WTC11 (cell line): ENCODE data around the gene SPOP. TPM values are rescaled to one million over a fixed set of nuclear protein-coding genes. Genes with fewer than 3 reads are reported as not detected.

Experiments used
- ATAC-seq: fragments of 200-7000 bp; cut with Tn5 transposase; 2 replicates; pipeline ENCODE4 v1.10.0; 2021; ENCODE audit warnings: mild to moderate bottlenecking, moderate library complexity
- CTCF ChIA-PET: fragments of 300-600 bp; sonication (Branson Sonifier 250); formaldehyde crosslinking; loops from one replicate; lab custom pipeline; 2021; ENCODE audit warnings: antibody characterized with exemption; lab: Charles Lee
- POLR2A ChIA-PET: fragments of 350-600 bp; sonication (Branson Sonifier 250); formaldehyde crosslinking; loops from one replicate; lab custom pipeline; 2021; ENCODE audit warnings: antibody characterized with exemption; lab: Charles Lee
- DNase-seq: peaks from one replicate; pipeline ENCODE4 v3.0.0; 2021; ENCODE audit warnings: low spot score
- H3K27ac Mint-ChIP-seq: 2 replicates; pipeline ENCODE4 v1.8.0; 2021; ENCODE audit warnings: mixed read lengths
- H3K27me3 Mint-ChIP-seq: 2 replicates; pipeline ENCODE4 v1.8.0; 2021; ENCODE audit warnings: low read depth, mild to moderate bottlenecking, moderate library complexity, mixed read lengths
- H3K36me3 Mint-ChIP-seq: 2 replicates; pipeline ENCODE4 v1.8.0; 2021; ENCODE audit warnings: mixed read lengths
- H3K4me1 Mint-ChIP-seq: 2 replicates; pipeline ENCODE4 v1.8.0; 2022; ENCODE audit warnings: mixed read lengths
- H3K4me3 Mint-ChIP-seq: 2 replicates; pipeline ENCODE4 v1.8.0; 2021; ENCODE audit warnings: mild to moderate bottlenecking, moderate library complexity, mixed read lengths
- H3K9me3 Mint-ChIP-seq: 2 replicates; pipeline ENCODE4 v1.8.0; 2021; ENCODE audit warnings: mixed read lengths
- ATF1 ChIP-seq: sonication (generic); formaldehyde crosslinking; IDR thresholded peaks from 2 replicates; pipeline ENCODE4 v1.8.1; 2023; ENCODE audit warnings: mild to moderate bottlenecking, moderate library complexity, missing genetic modification reagents
- ATF2 ChIP-seq: sonication (generic); formaldehyde crosslinking; IDR thresholded peaks from 2 replicates; pipeline ENCODE4 v1.8.1; 2022; ENCODE audit warnings: low read depth, missing genetic modification reagents, borderline replicate concordance
- ATF6 ChIP-seq: sonication (generic); formaldehyde crosslinking; IDR thresholded peaks from 2 replicates; pipeline ENCODE4 v1.8.1; 2023; ENCODE audit warnings: mild to moderate bottlenecking, missing genetic modification reagents
- CDX4 ChIP-seq: fragments of 250-450 bp; sonication (Bioruptor Pico); IDR thresholded peaks from 2 replicates; pipeline ENCODE4 v1.9.0; 2021; ENCODE audit warnings: moderate library complexity, mild to moderate bottlenecking, inconsistent platforms, borderline replicate concordance
- CTCF ChIP-seq: fragments of 200-600 bp; IDR thresholded peaks from 2 replicates; pipeline ENCODE4 v1.8.0; 2022; ENCODE audit warnings: antibody characterized with exemption
- ESRRA ChIP-seq: sonication (generic); formaldehyde crosslinking; IDR thresholded peaks from 2 replicates; pipeline ENCODE4 v1.8.1; 2022; ENCODE audit warnings: mild to moderate bottlenecking, missing genetic modification reagents, borderline replicate concordance
- FOXJ3 ChIP-seq: sonication (generic); formaldehyde crosslinking; IDR thresholded peaks from 2 replicates; pipeline ENCODE4 v1.9.0; 2021; ENCODE audit warnings: missing genetic modification reagents, mild to moderate bottlenecking, borderline replicate concordance
- FOXP4 ChIP-seq: sonication (generic); formaldehyde crosslinking; IDR thresholded peaks from 2 replicates; pipeline ENCODE4 v1.8.0; 2022; ENCODE audit warnings: mild to moderate bottlenecking, missing genetic modification reagents
- HMGXB4 ChIP-seq: sonication (generic); formaldehyde crosslinking; IDR thresholded peaks from 2 replicates; pipeline ENCODE4 v1.8.1; 2023; ENCODE audit warnings: mild to moderate bottlenecking, moderate library complexity, missing genetic modification reagents
- IRF1 ChIP-seq: sonication (generic); formaldehyde crosslinking; IDR thresholded peaks from 2 replicates; pipeline ENCODE4 v1.8.0; 2023; ENCODE audit warnings: missing genetic modification reagents
- MAX ChIP-seq: sonication (generic); formaldehyde crosslinking; IDR thresholded peaks from 2 replicates; pipeline ENCODE4 v1.8.0; 2022; ENCODE audit warnings: mild to moderate bottlenecking, missing genetic modification reagents
- NFE2L1 ChIP-seq: sonication (generic); formaldehyde crosslinking; IDR thresholded peaks from 2 replicates; pipeline ENCODE4 v1.8.1; 2023; ENCODE audit warnings: missing genetic modification reagents
- NFYB ChIP-seq: sonication (generic); formaldehyde crosslinking; conservative IDR thresholded peaks from 2 replicates; pipeline ENCODE4 v1.8.0; 2022; ENCODE audit warnings: low read depth, missing genetic modification reagents
- NR1H2 ChIP-seq: sonication (generic); formaldehyde crosslinking; IDR thresholded peaks from 2 replicates; pipeline ENCODE4 v1.9.0; 2021; ENCODE audit warnings: mild to moderate bottlenecking, moderate library complexity, missing genetic modification reagents
- PRRX2 ChIP-seq: fragments of 250-450 bp; sonication (Bioruptor Pico); IDR thresholded peaks from 2 replicates; pipeline ENCODE4 v1.8.0; 2021; ENCODE audit warnings: mild to moderate bottlenecking
- TEAD1 ChIP-seq: sonication (generic); formaldehyde crosslinking; IDR thresholded peaks from 2 replicates; pipeline ENCODE4 v1.8.0; 2022; ENCODE audit warnings: mild to moderate bottlenecking, missing genetic modification reagents
- TP53 ChIP-seq: sonication (generic); formaldehyde crosslinking; IDR thresholded peaks from 2 replicates; pipeline ENCODE4 v1.8.1; 2023; ENCODE audit warnings: mild to moderate bottlenecking, missing genetic modification reagents
- ZBTB43 ChIP-seq: sonication (generic); formaldehyde crosslinking; IDR thresholded peaks from 2 replicates; pipeline ENCODE4 v1.8.1; 2023; ENCODE audit warnings: mild to moderate bottlenecking, missing genetic modification reagents
- ZNF317 ChIP-seq: sonication (generic); formaldehyde crosslinking; IDR thresholded peaks from 2 replicates; pipeline ENCODE4 v1.8.1; 2023; ENCODE audit warnings: low read depth, mild to moderate bottlenecking, moderate library complexity, missing genetic modification reagents, borderline replicate concordance
- total RNA-seq: library from RNA; stranded (reverse); gene quantifications from 3 replicates; pipeline ENCODE4 v1.2.3, GENCODE V29; 2021

SPOP gene
- total RNA-seq, 1 experiment from 2014 or later: 19.2 TPM

GRCh38 chr17:49567871-49568694 is 109.8 kb downstream of the SPOP start (continued):
- no peak for TF ChIP-seq CDX4 (CRISPR knock-in tag)
- no peak for TF ChIP-seq IRF1
- peak; percentile 97 for TF ChIP-seq CTCF
- TF ChIP-seq HMGXB4 (CRISPR knock-in tag): peak; percentile 82

- no peaks in the 10 kb centered on the region for H3K9me3 Mint-ChIP-seq
- TF ChIP-seq ATF2 (CRISPR knock-in tag) (no peak), NFE2L1 (CRISPR knock-in tag) (no peak), ATF6 (CRISPR knock-in tag) (no peak), CTCF (no peak), TEAD1 (CRISPR knock-in tag) (no peak), ATF1 (no peak), ESRRA (no peak), ZBTB43 (CRISPR knock-in tag) (no peak), ZNF317 (CRISPR knock-in tag) (no peak), MAX (no peak), FOXJ3 (CRISPR knock-in tag) (no peak), TP53 (no peak), NFYB (CRISPR knock-in tag) (no peak), FOXP4 (CRISPR knock-in tag) (no peak), PRRX2 (no peak), NR1H2 (CRISPR knock-in tag) (no peak)
Observed at GRCh38 chr17:49567104-49567521, 110.8 kb downstream of the SPOP start.

More at GRCh38 chr17:49567104-49567521, 110.8 kb downstream of the SPOP start:
- peaks cover 27% of the 10 kb centered on the region for H3K4me1 Mint-ChIP-seq
- ChIA-PET CTCF (interaction anchor here (0.5 to 6.3 kb wide), 27 partner anchors 9 to 429 kb away, joined by 3 to 99 read pairs (median 5); partner anchors contain the start of genes FAM117A, NXPH3, PHB1 and SLC35B1), POLR2A (interaction anchor here (0.6 to 1.0 kb wide), 2 partner anchors 141 to 221 kb away, joined by 3 to 4 read pairs; partner anchors contain the start of genes KAT7 and SLC35B1)
- no peak for ATAC-seq
- no peaks in the 10 kb centered on the region for H3K36me3 Mint-ChIP-seq
- H3K27ac Mint-ChIP-seq: no peak overlapping the region
- H3K4me3 Mint-ChIP-seq: no peak overlapping the region
- peaks cover 14% of the 10 kb centered on the region for H3K27me3 Mint-ChIP-seq
- no peak for DNase-seq
